BJ (cell line): ENCODE data around the gene TBX6. TPM values are rescaled to one million over a fixed set of nuclear protein-coding genes. Genes with fewer than 3 reads are reported as not detected.
A peak's percentile ranks its signal among the peaks of the same experiment; 100 is the strongest.
"Not testable (repeated sequence)": the region's sequence is repeated elsewhere in the genome, so short reads cannot be mapped to it uniquely, and the experiment has no call there.

ENCODE experiments used
- CTCF ChIA-PET: fragments of 350-600 bp; formaldehyde crosslinking; extraction: SDS; loops from one replicate; lab custom pipeline; 2021; ENCODE audit warnings: antibody characterized with exemption, inconsistent platforms; lab: Yijun Ruan, JAX
- POLR2A ChIA-PET: fragments of 300-600 bp; sonication (Branson Sonifier 250); formaldehyde crosslinking; extraction: SDS; loops from one replicate; lab custom pipeline; 2021; ENCODE audit warnings: antibody characterized with exemption; lab: Charles Lee
- DNase-seq: peaks from one replicate; pipeline ENCODE4 v3.0.0-alpha.2; 2011; ENCODE audit warnings: low read depth
- H3K27me3 ChIP-seq: 2 replicates; pipeline ENCODE4 v1.6.0; 2011; ENCODE audit warnings: low read length; ENCODE audit not compliant: control insufficient read depth, insufficient read depth
- H3K36me3 ChIP-seq: 2 replicates; pipeline ENCODE4 v1.5.1; 2011; ENCODE audit warnings: low read length; ENCODE audit not compliant: control insufficient read depth, insufficient read depth
- H3K4me3 ChIP-seq: 2 replicates; pipeline ENCODE4 v1.5.1; 2011; ENCODE audit warnings: low read depth, mild to moderate bottlenecking, control low read depth, low read length
- CTCF ChIP-seq: IDR thresholded peaks from 2 replicates; pipeline ENCODE4 v1.5.1; 2011; ENCODE audit warnings: low read depth, mild to moderate bottlenecking, control low read depth, inconsistent platforms, low read length, moderate library complexity; ENCODE audit not compliant: insufficient read depth
- polyA plus RNA-seq: library from polyadenylated mRNA; depleted of rRNA; stranded (reverse); fragments of >200 nt; gene quantifications from 2 replicates; pipeline ENCODE4 v1.2.3, GENCODE V29; 2011; rRNA removed

The TBX6 gene
- polyA plus RNA-seq, 1 experiment = 0.04 TPM

DNA sequence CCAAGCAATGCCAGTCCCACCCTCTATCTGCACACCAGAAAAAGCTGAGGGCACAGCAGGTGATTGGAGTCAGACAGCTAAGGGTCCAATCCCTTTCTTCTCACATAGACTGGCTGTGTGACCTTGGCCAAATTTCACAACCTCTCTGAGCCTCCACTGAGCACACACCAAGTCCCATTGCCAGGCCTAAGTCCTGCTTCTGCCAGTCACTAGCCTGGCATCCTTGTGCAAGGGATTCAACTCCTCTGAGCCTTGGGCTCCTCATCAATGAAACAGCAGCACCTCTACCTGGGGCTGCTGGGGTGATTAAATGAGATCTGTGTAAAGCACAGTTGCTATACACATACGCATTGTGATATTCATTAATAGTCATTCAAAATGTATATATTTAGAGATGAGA, 45.1 kb downstream of the TBX6 start:
- CTCF ChIA-PET = interaction anchor here (1.1 to 2.3 kb wide), 3 partner anchors 8 to 45 kb away, joined by 4 to 10 read pairs (median 4); partner anchors contain the start of genes TBX6 and TLCD3B
- Histone ChIP-seq H3K36me3 (no peaks in the 10 kb centered on the region), H3K27me3 (no peaks in the 10 kb centered on the region), H3K4me3 (no peak overlapping the region)
- POLR2A ChIA-PET = interaction anchor here (0.6 kb wide), 1 partner anchor 24 kb away, joined by 12 read pairs; no protein-coding TSS in a partner anchor
- TF ChIP-seq CTCF = no peak
- DNase-seq = no peak

GRCh38 chr16:30046178-30046577, 45.5 kb downstream of the TBX6 start:
- DNase-seq = no peak
- no peak for TF ChIP-seq CTCF
- CTCF ChIA-PET = interaction anchor here (1.2 to 2.3 kb wide), 2 partner anchors 9 to 14 kb away, joined by 4 to 10 read pairs; partner anchors contain the start of gene TLCD3B
- Histone ChIP-seq H3K27me3 (no peaks in the 10 kb centered on the region), H3K36me3 (no peaks in the 10 kb centered on the region), H3K4me3 (no peak overlapping the region)
- POLR2A ChIA-PET = no interaction called here

DNA sequence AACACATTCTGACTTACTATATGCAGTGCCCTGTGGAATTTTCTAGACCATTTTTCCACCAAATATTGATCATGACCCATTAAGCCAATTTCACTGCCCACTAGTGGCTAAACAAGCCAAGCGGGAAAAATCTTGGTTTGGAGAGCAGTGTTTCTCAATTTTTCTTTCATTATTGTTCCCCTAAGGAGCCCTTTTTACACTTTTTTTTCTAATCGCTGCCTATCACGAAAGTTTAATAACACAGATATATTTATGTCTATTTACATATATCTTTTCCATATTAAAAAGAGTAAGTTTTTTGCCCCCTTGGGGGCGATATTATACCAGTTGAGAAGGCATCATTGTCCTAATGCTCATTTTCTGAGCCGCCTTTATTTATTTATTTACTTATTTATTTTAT, 49.9 kb downstream of the TBX6 start:
- POLR2A ChIA-PET = no interaction called here
- no peaks in the 10 kb centered on the region; the same call in 1 of the 2 replicates for H3K27me3 ChIP-seq
- DNase-seq = no peak
- no peaks in the 10 kb centered on the region for H3K36me3 ChIP-seq
- H3K4me3 ChIP-seq = no peak overlapping the region
- CTCF ChIA-PET = interaction anchor here (1.0 to 5.8 kb wide), 6 partner anchors 9 to 50 kb away, joined by 3 to 46 read pairs (median 4); partner anchors contain the start of genes C16orf92, TBX6 and TLCD3B
- peak; percentile 44 for TF ChIP-seq CTCF

DNA sequence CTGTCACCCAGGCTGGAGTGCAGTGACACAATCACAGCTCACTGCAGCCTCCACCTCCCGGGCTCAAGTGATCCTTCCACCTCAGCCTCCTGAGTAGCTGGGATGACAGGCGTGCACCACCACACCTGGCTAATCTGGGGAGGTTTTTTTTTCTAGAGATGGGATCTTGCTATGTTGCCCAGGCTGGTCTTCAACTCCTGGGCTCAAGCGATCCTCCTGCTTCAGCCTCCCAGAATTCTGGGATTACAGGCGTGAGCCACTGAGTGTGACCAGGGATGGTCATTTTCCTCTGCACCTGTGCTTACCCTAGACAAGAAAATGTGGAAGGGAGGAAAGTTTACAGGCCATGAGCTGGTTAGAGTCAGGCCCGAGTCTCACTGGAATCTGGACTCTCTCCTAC, 51.0 kb downstream of the TBX6 start:
- H3K36me3 ChIP-seq, H3K4me3 ChIP-seq, DNase-seq, POLR2A ChIA-PET, H3K27me3 ChIP-seq: not testable (repeated sequence)
- CTCF ChIA-PET = interaction anchor here (1.2 to 5.8 kb wide), 3 partner anchors 8 to 18 kb away, joined by 4 to 46 read pairs (median 4); partner anchors contain the start of genes C16orf92 and TLCD3B

DNA sequence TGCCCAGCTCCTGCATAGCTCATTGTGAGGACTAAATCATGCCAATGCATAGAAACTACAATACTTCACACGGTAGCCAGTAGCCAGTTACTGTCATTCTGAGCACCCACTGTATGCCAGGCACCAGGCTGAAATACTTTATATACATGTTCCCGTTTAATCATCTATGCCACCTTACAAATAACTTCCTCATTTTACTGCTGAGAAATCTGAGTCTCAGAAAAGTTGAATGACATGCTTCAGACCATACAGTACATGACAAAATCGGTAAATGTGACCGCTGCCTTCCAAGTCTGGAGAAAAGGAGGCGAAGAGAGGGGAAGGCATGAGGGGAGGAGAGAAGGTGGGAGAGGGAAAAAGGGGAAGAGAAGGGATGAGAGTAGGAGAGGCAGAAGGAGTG, 51.5 kb downstream of the TBX6 start:
- Histone ChIP-seq H3K27me3 (no peaks in the 10 kb centered on the region; the same call in 1 of the 2 replicates), H3K4me3 (no peak overlapping the region), H3K36me3 (no peaks in the 10 kb centered on the region)
- no peak for TF ChIP-seq CTCF
- ChIA-PET POLR2A (no interaction called here), CTCF (interaction anchor here (5.8 kb wide), 1 partner anchor 7 kb away, joined by 46 read pairs; the partner anchor contains the start of gene TLCD3B)
- DNase-seq = no peak

Other genes with a start within 250 kb of the TBX6 start
- gene CDIPT, start 228.7 kb downstream of the TBX6 start, polyA plus RNA-seq = 148 and 225 TPM in 2 replicates
- gene SEZ6L2, start 192.4 kb downstream of the TBX6 start, polyA plus RNA-seq = 8.1 and 19.3 TPM in 2 replicates
- 4.4 and 6.9 TPM in 2 replicates for gene ASPHD1, start 191.4 kb downstream of the TBX6 start, polyA plus RNA-seq
- gene KCTD13, start 165.7 kb downstream of the TBX6 start, polyA plus RNA-seq = 8.2 and 12.3 TPM in 2 replicates
- gene TMEM219, start 129.8 kb downstream of the TBX6 start, polyA plus RNA-seq = 112 and 146 TPM in 2 replicates
- gene TAOK2, start 118.1 kb downstream of the TBX6 start, polyA plus RNA-seq = 17.4 and 24.3 TPM in 2 replicates
- gene HIRIP3, start 96.3 kb downstream of the TBX6 start, polyA plus RNA-seq = 7.7 and 9.6 TPM in 2 replicates
- gene INO80E, start 95.7 kb downstream of the TBX6 start, polyA plus RNA-seq = 34.5 and 35.6 TPM in 2 replicates
- 0.26 and 0.64 TPM in 2 replicates for gene DOC2A, start 80.9 kb downstream of the TBX6 start, polyA plus RNA-seq
- gene C16orf92, start 68.7 kb downstream of the TBX6 start, polyA plus RNA-seq = not detected in 2 replicates
- 0.06 and 0.13 TPM in 2 replicates for gene TLCD3B, start 60.7 kb downstream of the TBX6 start, polyA plus RNA-seq
- gene ALDOA, start 26.2 kb downstream of the TBX6 start, polyA plus RNA-seq = 754 and 1,788 TPM in 2 replicates
- gene PPP4C, start 15.9 kb downstream of the TBX6 start, polyA plus RNA-seq = 143 and 209 TPM in 2 replicates
- 34.6 and 49.1 TPM in 2 replicates for gene YPEL3, start 4.3 kb upstream of the TBX6 start, polyA plus RNA-seq
- 1.2 and 2.0 TPM in 2 replicates for gene GDPD3, start 21.6 kb upstream of the TBX6 start, polyA plus RNA-seq
- 94.8 and 168 TPM in 2 replicates for gene MAPK3, start 31.3 kb upstream of the TBX6 start, polyA plus RNA-seq
- gene CORO1A, start 91.7 kb upstream of the TBX6 start, polyA plus RNA-seq = 1.6 and 2.6 TPM in 2 replicates
- gene BOLA2B, start 101.7 kb upstream of the TBX6 start, polyA plus RNA-seq = 32.0 and 50.2 TPM in 2 replicates
- 7.5 and 19.8 TPM in 2 replicates for gene SLX1A, start 102.0 kb upstream of the TBX6 start, polyA plus RNA-seq
- 6.2 TPM in 2 replicates for gene SULT1A3, start 107.3 kb upstream of the TBX6 start, polyA plus RNA-seq
- gene NPIPB13, start 156.6 kb upstream of the TBX6 start, polyA plus RNA-seq = 0.92 and 0.93 TPM in 2 replicates